ENCODE data around the gene LMX1B. TPM values are rescaled to one million over a fixed set of nuclear protein-coding genes. Genes with fewer than 3 reads are reported as not detected.

LMX1B gene
- total RNA-seq, 4 donors from 2014 or later, result 3.2 to 6.9 (median 4.6) TPM

GRCh38 chr9:126698756-126699155 lies 85.0 kb downstream of the LMX1B start:
- intact Hi-C loops (cut with DNase I; ENCODE audit: low total_unique reads), result no loop called here

GRCh38 chr9:126699401-126699881 lies 85.7 kb downstream of the LMX1B start:
- intact Hi-C loops (cut with DNase I; ENCODE audit: low total_unique reads), result no loop called here
- H3K4me3 ChIP-seq (ENCODE audit: low read depth, poor library complexity, severe bottlenecking), result no peak overlapping the region
- TF ChIP-seq POLR2A (IDR thresholded peaks at IDR 0.05) (no peak), CTCF (IDR thresholded peaks at IDR 0.05) (no peak)
- DNase-seq (ENCODE audit: low spot score in 2 of 2), result no peak
- 71 to 79% methylated on average over 9 to 10 of the region's 10 CpGs for WGBS, 2 donors

More at GRCh38 chr9:126698756-126699155, 85.0 kb downstream of the LMX1B start:
- no peak overlapping the region for H3K4me3 ChIP-seq (ENCODE audit: low read depth, poor library complexity, severe bottlenecking)
- WGBS, 2 donors, result 84 to 85% methylated on average over 5 of the region's 5 CpGs
- no peak for DNase-seq (ENCODE audit: low spot score in 2 of 2)
- TF ChIP-seq POLR2A (IDR thresholded peaks at IDR 0.05) (no peak), CTCF (IDR thresholded peaks at IDR 0.05) (no peak)

GRCh38 chr9:126700296-126700695 lies 86.6 kb downstream of the LMX1B start:
- WGBS, 2 donors, result 87 to 93% methylated on average over 10 of the region's 10 CpGs
- DNase-seq (ENCODE audit: low spot score in 2 of 2), result no peak
- intact Hi-C loops (cut with DNase I; ENCODE audit: low total_unique reads), result no loop called here
- TF ChIP-seq CTCF (IDR thresholded peaks at IDR 0.05), result no peak
- no peak for TF ChIP-seq POLR2A (IDR thresholded peaks at IDR 0.05)
- H3K4me3 ChIP-seq (ENCODE audit: low read depth, poor library complexity, severe bottlenecking), result no peak overlapping the region

- intact Hi-C loops (cut with DNase I; ENCODE audit: low total_unique reads), result no loop called here
- WGBS, 2 donors, result 66 to 68% methylated on average over 14 of the region's 14 CpGs
- no peak for DNase-seq (ENCODE audit: low spot score in 2 of 2)
- no peak overlapping the region for H3K4me3 ChIP-seq (ENCODE audit: low read depth, poor library complexity, severe bottlenecking)
- TF ChIP-seq POLR2A (IDR thresholded peaks at IDR 0.05) (no peak), CTCF (IDR thresholded peaks at IDR 0.05) (no peak)
These were observed 87.4 kb downstream of the LMX1B start for GRCh38 chr9:126700903-126701812.

GRCh38 chr9:126701813-126702140 lies 88.0 kb downstream of the LMX1B start:
- TF ChIP-seq POLR2A (IDR thresholded peaks at IDR 0.05) (no peak), CTCF (IDR thresholded peaks at IDR 0.05) (no peak)
- WGBS, 2 donors, result 76 to 79% methylated on average over 9 of the region's 9 CpGs
- no peak overlapping the region for H3K4me3 ChIP-seq (ENCODE audit: low read depth, poor library complexity, severe bottlenecking)
- intact Hi-C loops (cut with DNase I; ENCODE audit: low total_unique reads), result loop anchor here (2.0 kb wide), 1 partner anchor 63 kb away; no protein-coding TSS in a partner anchor
- peak in 1 of 2 donors; percentile 65 for DNase-seq (ENCODE audit: low spot score in 2 of 2)

All from lower leg skin (tissue), 4 donors.